ENCODE results near the gene SEMA7A.
"Not testable (repeated sequence)": the region's sequence is repeated elsewhere in the genome, so short reads cannot be mapped to it uniquely, and the experiment has no call there.

SEMA7A gene, protein sequence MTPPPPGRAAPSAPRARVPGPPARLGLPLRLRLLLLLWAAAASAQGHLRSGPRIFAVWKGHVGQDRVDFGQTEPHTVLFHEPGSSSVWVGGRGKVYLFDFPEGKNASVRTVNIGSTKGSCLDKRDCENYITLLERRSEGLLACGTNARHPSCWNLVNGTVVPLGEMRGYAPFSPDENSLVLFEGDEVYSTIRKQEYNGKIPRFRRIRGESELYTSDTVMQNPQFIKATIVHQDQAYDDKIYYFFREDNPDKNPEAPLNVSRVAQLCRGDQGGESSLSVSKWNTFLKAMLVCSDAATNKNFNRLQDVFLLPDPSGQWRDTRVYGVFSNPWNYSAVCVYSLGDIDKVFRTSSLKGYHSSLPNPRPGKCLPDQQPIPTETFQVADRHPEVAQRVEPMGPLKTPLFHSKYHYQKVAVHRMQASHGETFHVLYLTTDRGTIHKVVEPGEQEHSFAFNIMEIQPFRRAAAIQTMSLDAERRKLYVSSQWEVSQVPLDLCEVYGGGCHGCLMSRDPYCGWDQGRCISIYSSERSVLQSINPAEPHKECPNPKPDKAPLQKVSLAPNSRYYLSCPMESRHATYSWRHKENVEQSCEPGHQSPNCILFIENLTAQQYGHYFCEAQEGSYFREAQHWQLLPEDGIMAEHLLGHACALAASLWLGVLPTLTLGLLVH

DNA sequence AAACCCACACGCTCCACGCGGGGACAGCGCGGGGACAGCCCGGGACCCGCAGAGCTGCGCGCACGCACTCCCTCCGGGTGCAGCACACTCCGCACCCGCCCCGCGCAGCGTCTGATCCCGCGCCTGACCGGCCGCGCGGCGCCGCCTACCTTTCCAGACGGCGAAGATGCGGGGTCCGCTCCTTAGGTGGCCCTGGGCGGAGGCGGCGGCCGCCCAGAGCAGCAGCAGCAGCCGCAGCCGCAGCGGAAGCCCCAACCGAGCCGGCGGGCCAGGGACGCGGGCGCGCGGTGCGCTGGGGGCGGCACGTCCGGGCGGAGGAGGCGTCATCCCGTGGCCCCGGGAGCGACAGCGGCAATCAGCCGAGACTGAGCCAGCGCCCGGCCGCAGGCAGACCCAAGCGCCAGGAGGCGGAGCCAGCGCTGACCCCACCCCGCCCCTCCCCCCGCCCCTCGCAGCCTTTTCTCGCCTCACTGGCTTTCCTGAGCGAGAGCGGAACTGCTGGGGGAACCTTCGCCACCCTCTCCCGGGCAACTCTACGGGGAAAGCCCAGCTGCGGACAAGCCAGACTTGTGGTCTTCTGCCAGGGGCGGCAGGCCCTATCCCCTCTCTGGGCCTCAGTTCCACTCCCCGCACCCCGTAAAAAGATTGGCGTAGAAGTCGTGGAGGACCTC lies at the start of gene SEMA7A:
Gene SEMA7A, minus strand, starts transcription at position 367 of the 671 bp plus-strand sequence. Its CDS starts 40 bp downstream, at position 327.
- peak; percentile 84 to 90 for DNase-seq

- no peak for DNase-seq
Measured at GRCh38 chr15:74482661-74483060, 48.9 kb upstream of the SEMA7A start.

DNA sequence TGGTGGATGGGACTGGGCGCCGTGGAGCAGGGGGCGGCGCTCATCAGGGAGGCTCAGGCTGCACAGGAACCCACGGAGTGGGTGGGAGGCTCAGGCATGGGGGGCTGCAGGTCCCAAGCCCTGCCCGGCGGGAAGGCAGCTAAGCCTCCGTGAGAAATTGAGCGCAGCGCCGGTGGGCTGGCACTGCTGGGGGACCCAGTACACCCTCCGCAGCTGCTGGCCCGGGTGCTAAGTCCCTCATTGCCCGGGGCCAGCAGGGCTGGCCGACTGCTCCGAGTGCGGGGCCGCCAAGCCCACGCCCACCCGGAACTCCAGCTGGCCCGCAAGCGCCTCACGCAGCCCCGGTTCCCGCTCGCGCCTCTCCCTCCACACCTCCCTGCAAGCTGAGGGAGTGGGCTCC lies 46.6 kb upstream of the SEMA7A start:
- not testable (repeated sequence) for DNase-seq

DNA sequence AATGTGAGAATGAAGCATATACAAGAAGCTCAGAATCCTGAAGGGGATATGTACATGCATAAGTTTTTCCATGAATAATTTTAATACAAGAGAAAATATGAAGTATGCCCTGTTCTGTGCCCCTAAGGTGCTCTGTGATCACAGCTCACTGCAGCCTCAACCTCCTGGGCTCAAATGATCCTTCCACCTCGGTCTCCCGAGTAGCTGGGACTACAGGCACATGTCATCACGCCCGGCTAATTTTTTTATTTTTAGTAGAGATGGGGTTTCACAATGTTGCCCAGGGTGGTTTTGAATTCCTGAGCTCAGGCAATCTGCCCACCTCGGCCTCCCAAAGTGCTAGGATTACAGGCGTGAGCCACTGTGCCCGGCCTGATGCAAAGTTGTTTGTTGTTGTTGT lies 37.9 kb upstream of the SEMA7A start:
- DNase-seq = not testable (repeated sequence)

GRCh38 chr15:74470631-74471395 lies 37.1 kb upstream of the SEMA7A start:
- no peak for DNase-seq

DNA sequence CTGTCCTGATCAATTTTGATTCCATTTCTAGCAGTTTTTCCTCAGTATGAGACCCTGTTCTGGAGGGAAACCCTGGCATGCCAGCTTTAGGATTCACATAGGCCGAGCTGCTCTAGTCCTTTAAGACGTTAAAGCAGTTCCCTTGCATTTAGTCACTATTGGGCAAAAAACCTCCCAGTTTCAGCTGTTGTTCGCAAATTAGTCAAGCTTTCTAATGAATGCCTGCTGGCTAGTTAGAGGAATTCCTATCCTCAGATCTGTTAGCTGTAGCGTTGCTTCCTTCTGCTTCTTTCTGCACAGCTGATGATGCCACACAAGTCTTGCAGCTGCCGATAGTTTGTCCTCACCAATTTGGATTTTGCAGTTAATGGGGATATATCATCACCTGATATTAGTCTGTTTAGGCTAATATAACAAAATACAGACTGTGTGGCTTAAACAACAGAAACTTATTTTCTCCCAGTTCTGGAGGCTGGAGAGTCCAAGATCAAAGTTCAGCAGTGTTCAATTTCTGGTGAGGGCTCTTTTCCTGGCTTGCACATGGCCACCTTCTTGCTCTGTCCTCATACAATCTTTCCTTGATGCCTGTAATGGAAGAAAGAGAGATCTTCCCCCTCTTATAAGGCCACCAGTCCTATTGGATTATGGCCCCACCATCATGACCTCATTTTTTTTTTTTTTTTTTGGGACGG lies 34.7 kb upstream of the SEMA7A start:
- DNase-seq = no peak

DNA sequence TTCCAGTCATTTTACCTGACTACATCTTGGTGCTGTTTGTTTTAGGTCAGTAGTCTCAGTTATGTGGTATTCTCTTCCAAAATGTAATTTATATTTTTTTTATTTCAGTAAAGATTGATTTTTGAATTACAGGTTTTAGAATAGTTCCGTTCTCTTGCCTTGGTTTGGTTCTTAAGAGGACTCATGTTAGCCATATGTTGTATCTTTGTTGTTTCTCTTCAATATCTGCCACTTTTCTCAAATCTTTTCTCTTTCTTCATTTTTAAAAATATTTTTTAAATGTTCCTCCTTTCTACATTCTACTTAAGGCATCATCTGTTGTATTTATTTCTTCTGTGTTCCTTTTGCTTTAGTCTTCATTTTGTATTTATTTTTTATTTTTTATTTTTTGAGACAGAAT lies 32.8 kb upstream of the SEMA7A start:
- no peak for DNase-seq

DNA sequence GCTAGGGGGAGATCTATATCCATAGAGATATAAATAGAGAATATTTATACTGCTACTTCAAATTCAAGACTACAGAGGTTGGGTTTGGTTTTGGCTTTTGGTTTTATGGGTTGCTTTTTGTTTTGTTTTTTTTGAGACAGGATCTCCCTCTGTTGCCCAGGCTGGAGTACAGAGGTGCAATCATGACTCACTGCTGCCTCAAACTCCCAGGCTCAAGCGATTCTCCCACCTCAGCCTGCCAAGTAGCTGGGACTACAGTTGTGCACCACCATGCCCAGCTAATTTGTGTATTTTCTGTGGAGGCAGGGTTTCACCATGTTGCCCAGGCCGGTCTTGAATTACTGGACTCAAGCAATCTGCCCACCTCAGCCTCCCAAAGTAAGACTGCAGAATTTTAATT lies 31.1 kb upstream of the SEMA7A start:
- no peak for DNase-seq

GRCh38 chr15:74464216-74464615 lies 30.5 kb upstream of the SEMA7A start:
- DNase-seq = no peak

GRCh38 chr15:74463634-74464033 lies 29.9 kb upstream of the SEMA7A start:
- DNase-seq = no peak

GRCh38 chr15:74461847-74462511 lies 28.2 kb upstream of the SEMA7A start:
- no peak for DNase-seq

- peak; percentile 99 for DNase-seq
Measured at GRCh38 chr15:74460871-74461846, 27.4 kb upstream of the SEMA7A start, which contains the start of gene UBL7. Gene UBL7, minus strand, starts transcription at chr15:74461160. Its CDS starts 2,293 bp downstream, at chr15:74458867.

DNA sequence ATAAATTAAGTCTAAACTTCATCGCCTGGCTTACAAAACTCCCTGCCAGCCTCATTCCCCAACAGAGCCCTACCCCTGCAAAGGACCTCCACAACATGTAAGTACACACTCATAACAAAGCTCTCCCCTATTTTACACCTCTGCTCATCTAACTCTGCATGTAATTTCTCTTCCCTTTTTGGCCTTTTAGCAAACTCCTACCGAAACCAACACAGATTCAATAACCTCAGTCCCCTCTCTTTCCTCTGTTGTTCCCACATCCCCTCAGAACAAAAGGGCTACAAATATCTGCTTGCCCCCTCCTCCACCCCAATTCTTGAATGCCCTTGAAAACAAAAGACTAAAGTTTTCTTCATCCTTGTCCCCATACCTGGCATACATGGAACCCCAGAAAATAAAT lies 26.5 kb upstream of the SEMA7A start:
- no peak for DNase-seq

DNA sequence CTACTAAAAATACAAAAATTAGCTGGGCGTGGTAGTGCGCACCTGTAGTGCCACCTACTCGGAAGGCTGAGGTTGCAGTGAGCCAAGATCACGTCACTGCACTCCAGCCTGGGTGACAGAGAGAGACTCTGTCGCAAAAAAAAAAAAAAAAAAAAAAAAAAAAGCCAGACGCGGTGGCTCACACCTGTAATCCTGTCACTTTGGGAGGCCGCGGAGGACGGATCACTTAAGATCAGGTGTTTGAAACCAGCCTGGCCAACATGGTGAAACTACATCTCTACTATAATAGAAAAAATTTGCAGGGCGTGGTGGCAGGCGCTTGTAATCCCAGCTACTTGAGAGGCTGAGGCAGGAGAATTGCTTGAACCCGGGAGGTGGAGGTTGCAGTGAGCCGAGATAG lies 26.0 kb upstream of the SEMA7A start:
- not testable (repeated sequence) for DNase-seq

- DNase-seq = no peak
Measured at GRCh38 chr15:74458473-74458872, 24.7 kb upstream of the SEMA7A start.

- not testable (repeated sequence) for DNase-seq
Measured at GRCh38 chr15:74457036-74457435, 23.3 kb upstream of the SEMA7A start.

DNA sequence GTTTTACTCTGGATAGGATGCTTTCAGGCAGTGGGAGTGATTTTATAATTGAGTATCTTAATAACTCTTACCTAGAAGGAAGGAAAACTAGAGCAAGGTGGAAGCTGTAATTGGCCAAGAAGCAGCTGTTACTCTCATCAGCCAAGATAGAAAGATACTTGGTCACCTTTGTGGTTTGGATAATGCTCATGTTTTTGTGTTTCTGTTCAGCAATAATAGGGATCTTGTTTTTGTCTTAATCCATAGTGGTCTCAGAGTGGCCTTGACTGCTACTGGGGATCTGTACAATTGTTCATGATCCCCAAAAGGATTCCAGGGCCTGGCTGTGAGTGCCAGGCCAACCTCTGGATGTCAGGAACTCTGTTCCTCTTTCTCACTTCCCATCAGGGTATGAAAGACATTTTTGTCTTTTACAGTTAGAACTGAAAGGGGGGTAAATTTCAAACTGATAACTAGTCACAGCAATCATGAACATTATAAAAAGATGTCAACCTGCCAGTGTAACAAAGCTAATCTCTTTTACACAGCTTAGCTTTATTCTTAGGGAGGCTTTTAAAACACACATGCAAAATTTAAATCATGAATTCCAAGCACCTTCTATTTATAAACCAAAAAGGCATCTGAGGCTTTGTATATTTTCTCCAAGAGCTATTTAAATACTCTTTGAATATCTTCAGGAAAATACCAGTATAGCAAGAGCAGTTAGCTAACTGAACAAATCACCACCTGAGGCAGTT lies 21.2 kb upstream of the SEMA7A start:
- DNase-seq = no peak

- no peak for DNase-seq
Measured at GRCh38 chr15:74453925-74454763, 20.4 kb upstream of the SEMA7A start.

Data from activated T-cell treated with anti-CD3 and anti-CD28 coated beads, Interleukin-2, amount 50 U/mL, for 48 hours (primary cell).